Stimulated activated CD8-positive, alpha-beta memory T cell treated with anti-CD3 and anti-CD28 coated beads, Interleukin-12 subunit alpha, Interleukin-12 subunit beta, amount 100 ng/mL, for 4 hours (primary cell): ENCODE measurements around the gene SRSF10.
"Not testable (repeated sequence)": the region's sequence is repeated elsewhere in the genome, so short reads cannot be mapped to it uniquely, and the experiment has no call there.

ENCODE experiments used
- DNase-seq: peaks from one replicate; pipeline ENCODE4 v3.0.0-alpha.2; 2020; ENCODE audit warnings: low read depth

The SRSF10 gene

GRCh38 chr1:23997812-23998211 lies 17.7 kb upstream of the SRSF10 start:
- no peak for DNase-seq

GRCh38 chr1:23996700-23997229 lies 16.6 kb upstream of the SRSF10 start:
- DNase-seq: no peak

GRCh38 chr1:23995431-23995837 lies 15.3 kb upstream of the SRSF10 start:
- DNase-seq: no peak

- DNase-seq: not testable (repeated sequence)
Observed at GRCh38 chr1:23992011-23992410, 11.9 kb upstream of the SRSF10 start.

GRCh38 chr1:23989263-23989662 lies 9.1 kb upstream of the SRSF10 start:
- DNase-seq: no peak

GRCh38 chr1:23987038-23987437 lies 6.9 kb upstream of the SRSF10 start:
- not testable (repeated sequence) for DNase-seq

- no peak for DNase-seq
Observed at GRCh38 chr1:23984417-23985186, 4.5 kb upstream of the SRSF10 start.

GRCh38 chr1:23980728-23981070 lies 572 bp upstream of the SRSF10 start:
- DNase-seq: peak; percentile 16

- DNase-seq: no peak
Observed at GRCh38 chr1:23979387-23979880, 693 bp downstream of the SRSF10 start.

GRCh38 chr1:23978805-23979204 lies 1.3 kb downstream of the SRSF10 start:
- no peak for DNase-seq

GRCh38 chr1:23977854-23978191 lies 2.3 kb downstream of the SRSF10 start:
- DNase-seq: no peak

GRCh38 chr1:23977187-23977853 lies 2.8 kb downstream of the SRSF10 start:
- no peak for DNase-seq

GRCh38 chr1:23967871-23968270 lies 12.3 kb downstream of the SRSF10 start:
- no peak for DNase-seq

GRCh38 chr1:23966973-23967493 lies 13.1 kb downstream of the SRSF10 start:
- DNase-seq: no peak

GRCh38 chr1:23964790-23965740 lies 15.1 kb downstream of the SRSF10 start:
- DNase-seq: no peak

- DNase-seq: no peak
Observed at GRCh38 chr1:23964235-23964668, 15.9 kb downstream of the SRSF10 start.

- DNase-seq: no peak
Observed at GRCh38 chr1:23963617-23964234, 16.4 kb downstream of the SRSF10 start.

GRCh38 chr1:23960291-23961020 lies 19.7 kb downstream of the SRSF10 start:
- DNase-seq: no peak

- peak; percentile 93 for DNase-seq
Observed at GRCh38 chr1:23959461-23960290, 20.5 kb downstream of the SRSF10 start, which contains the start of gene PNRC2. Gene PNRC2 (plus strand): TSS chr1:23959828. CDS start chr1:23961458, 1,630 bp downstream.
